Stimulated activated CD4-positive, alpha-beta T cell treated with anti-CD3 and anti-CD28 coated beads, Interleukin-4, amount 100 ng/mL, for 48 hours (primary cell): ENCODE results near the gene HOXD10.

Experiments
- DNase-seq, 2 donors: peaks; one replicate each; pipeline ENCODE4 v3.0.0-alpha.2; 2020; ENCODE audit warnings: low read depth in 2 of 2

HOXD10 gene

DNA sequence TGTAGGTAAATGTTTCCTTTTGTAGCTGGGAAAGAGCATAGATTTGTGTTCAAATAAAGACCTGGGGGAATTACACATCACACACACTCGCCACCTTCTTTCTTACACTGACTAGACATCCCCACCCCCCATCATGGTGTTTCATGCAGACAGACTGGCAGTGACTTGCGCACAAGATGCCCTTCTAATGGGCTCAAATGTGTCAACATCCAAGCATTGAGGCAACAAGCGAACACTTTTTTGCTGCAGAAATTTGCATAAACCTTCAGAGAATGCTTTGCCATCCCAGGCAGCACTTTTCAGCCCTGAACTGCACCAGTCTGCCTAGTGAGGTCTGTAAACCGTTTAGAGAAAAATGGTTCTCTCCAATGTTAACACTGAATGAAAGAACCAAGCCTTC is 17.5 kb downstream of the HOXD10 start:
- DNase-seq = no peak

DNA sequence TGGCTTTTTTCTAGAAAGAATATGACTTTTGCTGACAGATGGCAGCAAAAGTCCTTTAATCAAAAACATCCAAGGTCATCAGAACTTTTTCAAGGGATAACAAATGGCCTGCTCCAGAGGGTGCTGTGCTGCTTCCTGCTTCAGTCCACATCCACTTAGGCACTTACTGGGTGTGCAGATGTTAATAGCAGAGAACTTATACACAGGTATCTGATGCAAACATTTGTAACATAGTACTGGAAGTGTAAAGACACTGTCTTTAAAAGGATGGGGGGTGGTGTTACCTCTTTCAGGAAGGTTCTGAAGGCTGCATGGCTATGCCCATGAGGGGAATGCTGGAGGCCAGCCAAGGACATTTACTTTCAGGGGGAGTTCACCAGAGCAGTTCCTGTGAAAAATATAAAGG is 18.5 kb downstream of the HOXD10 start:
- DNase-seq = no peak

DNA sequence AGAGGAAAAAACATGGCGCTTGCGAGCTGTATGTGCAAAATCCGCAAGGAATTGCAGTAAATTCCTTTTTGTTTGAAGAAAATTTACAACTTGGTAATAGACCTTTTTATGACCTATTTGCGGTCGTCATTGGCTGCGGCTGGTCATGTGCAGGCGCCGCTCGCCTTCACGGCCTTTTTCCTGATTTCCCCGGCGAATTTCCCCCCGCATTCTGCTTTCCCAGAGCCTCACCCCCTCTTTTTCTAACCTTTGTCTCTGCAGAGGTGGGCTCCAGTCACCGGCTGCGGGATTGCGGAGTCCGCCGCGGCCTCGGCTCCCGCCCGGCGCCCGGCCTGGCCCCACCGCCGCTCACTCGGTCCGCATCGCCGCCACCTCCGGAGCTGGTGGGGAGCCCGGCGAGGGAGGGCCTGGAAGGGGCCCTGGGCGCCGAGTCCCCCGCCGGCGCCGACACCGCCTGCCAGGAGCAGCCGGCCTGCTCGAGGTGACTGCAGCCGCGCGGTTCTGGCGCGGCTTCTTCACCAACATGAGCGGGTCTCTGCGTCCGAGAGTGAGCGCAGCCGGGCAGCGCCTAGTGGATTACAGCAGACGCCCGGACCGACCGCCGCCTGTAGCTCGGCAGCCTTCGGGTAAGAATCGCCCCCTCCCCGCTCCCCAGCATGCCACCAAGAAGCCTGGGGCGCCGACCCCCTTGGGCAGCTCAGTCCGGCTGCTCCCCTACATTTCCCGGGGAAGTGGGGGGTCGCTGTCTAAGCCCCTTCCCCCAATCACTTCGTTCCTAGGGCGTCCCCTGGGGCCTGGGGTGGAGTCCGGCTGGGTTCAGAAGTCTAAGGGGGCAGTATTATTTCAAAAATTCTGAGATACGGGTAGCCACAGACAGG is 20.0 kb downstream of the HOXD10 start:
- no peak for DNase-seq

- DNase-seq = no peak
These were observed 20.6 kb downstream of the HOXD10 start for GRCh38 chr2:176137252-176137580.

DNA sequence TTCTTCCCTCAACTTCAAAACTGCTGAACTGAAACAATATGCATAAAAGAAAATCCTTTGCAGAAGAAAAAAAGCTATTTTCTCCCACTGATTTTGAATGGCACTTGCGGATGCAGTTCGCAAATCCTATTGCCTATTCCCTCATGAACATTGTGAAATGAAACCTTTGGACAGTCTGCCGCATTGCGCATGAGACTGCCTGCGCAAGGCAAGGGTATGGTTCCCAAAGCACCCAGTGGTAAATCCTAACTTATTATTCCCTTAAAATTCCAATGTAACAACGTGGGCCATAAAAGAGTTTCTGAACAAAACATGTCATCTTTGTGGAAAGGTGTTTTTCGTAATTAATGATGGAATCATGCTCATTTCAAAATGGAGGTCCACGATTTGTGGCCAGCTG is 21.3 kb downstream of the HOXD10 start:
- no peak for DNase-seq

GRCh38 chr2:176138526-176138922 is 21.9 kb downstream of the HOXD10 start:
- no peak for DNase-seq

DNA sequence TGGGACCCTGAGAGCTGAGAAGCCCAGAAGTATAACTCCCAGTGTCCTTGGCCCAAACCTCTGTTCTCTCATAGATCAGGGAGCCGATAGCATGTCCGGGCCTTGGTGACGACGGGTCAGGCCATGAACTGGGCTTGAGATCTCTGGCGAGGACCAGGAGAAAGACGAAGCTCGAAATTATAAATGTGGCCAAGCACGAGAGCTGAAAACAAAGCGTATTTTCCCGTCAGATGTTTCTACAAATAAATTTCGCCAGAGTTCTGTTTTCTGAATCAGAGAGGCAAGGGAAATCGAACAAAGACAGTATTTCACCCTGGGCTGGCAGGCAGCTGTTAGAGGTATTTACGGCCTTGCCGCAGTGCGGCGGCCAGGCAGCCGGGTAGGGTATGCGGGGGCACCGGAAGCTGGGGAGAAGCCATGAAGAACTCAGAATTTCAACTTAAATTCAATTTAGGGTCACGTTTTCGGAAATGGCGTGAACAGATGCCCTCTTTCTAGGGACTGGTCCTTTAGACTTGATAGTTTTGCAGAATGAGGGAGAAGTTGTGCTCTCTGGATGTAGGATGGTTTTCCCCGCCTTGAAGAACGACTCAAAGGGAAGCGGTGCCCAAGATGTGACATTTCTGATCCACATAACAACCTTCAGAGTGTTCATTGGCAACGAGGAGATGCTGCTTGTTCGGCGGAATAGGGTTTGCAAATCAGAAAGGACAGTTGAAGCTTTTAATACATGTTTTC is 22.5 kb downstream of the HOXD10 start:
- no peak for DNase-seq

DNA sequence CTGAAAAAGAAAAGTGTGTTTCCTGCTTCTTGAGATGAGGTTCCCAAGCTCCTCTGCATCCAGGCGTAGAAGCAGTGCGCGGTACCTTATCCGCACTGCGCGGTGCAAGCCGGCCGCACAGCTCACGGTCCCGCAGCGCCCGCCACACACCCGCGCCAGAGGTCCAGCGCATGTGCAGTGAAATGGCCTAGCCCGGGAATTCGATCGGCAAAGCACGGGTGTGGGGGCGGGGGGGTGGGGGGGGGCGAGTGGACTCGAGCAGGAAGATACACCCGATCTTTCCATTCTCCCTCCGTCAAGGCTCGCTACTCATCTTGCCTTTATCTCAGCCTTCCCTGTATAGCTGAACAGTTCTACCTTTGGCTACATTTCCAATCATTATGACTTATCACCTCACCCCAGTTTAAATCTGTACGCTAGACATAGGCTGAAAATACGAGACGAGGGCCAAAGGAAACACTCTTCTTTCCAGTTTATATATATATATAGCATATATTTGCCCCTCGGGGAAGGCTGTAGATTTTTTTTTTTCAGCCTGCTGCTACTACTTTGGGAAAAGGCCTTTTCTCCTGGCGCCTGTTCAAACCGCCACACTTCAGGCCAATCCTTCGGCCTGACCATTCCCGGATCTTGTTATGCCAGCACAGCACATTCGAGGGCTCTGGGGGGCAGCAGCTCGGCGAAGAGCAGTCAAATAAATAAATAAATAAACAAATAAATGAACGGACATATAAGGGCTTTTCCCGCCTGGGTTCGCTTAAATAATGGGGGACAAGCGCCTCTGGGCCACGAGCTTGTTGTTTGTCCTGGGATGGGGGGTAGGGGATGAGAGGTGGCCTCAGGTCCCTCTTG is 23.3 kb downstream of the HOXD10 start:
- no peak for DNase-seq

DNA sequence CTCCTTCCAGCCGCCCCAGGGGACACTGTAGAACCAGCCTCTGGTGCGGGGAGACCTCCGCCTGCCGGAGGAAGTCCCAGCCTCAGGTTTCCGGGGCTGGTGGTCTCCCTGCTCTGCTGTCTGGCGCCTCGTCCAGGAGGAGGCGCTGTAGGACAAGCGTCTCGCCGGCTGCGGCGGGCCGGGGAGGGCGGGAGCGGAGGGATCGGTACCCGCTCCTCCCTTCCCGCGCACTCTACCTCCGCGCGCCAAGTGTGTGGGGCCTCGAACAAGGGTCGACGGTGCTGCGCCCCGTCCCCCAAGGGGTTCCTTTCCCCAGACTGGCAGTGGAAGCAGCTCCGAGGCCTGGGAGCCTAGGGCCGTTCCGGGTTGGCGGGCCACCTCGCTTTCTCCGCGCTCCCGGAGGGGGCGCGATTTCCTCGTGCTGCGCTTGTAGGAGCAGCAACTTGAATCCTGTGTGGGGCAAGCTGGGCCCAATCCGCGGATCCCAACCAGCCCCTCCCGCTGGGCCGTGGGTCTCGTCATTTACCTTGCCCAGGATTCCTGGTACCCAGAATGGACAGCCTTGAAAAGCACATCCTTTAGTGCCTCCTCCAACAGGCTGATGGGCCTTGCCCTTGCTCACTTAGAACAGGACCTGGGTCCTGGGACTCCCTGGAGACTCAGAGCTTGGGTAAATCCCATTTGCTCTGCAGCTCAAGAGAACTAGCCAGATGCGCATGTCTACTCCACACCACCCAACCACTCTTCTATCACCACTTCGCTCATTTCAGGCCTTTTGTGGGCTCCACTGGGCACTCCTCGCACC is 24.1 kb downstream of the HOXD10 start:
- DNase-seq = peak; percentile 52 to 66

- no peak for DNase-seq
These were observed 25.7 kb downstream of the HOXD10 start for GRCh38 chr2:176142281-176142680.

GRCh38 chr2:176145085-176145969 is 28.7 kb downstream of the HOXD10 start:
- DNase-seq = no peak

DNA sequence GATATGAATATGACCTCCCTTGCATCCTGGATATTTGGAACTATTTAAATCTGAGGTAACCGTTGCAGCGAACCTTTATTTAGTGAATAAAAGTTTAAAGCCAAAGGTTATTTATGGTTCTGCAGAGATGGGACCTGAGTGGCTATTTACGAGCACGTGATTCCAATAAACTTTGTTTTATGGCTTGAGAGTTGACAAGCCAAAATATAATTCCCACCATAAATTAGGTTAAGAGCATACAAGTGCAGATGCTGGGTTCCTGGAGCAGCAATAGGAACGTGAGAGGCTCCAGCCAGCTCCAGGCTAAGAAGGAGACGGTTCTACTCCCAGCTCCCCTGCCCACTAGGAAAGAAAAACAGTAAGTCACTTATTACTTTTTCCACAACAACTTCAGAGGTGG is 29.5 kb downstream of the HOXD10 start:
- DNase-seq = no peak

DNA sequence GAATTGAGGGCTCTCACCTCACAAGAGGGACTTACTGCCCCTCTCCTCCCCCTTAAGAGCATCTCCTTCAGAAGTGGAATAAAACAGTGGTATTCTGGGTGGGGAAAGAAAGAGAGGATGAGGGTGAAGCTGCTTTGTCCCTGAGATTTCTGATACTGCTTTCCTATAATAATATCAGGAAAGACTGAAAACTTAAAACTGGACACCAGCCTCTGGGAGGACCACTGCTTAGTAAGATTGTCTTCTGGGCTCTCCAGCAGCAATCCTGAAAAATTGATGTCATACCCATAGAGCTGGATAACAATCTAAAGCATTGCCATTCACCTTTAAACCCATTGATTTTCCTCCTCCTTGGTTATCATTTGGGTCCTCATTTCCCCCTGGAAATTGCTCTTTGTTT is 30.1 kb downstream of the HOXD10 start:
- DNase-seq = no peak

DNA sequence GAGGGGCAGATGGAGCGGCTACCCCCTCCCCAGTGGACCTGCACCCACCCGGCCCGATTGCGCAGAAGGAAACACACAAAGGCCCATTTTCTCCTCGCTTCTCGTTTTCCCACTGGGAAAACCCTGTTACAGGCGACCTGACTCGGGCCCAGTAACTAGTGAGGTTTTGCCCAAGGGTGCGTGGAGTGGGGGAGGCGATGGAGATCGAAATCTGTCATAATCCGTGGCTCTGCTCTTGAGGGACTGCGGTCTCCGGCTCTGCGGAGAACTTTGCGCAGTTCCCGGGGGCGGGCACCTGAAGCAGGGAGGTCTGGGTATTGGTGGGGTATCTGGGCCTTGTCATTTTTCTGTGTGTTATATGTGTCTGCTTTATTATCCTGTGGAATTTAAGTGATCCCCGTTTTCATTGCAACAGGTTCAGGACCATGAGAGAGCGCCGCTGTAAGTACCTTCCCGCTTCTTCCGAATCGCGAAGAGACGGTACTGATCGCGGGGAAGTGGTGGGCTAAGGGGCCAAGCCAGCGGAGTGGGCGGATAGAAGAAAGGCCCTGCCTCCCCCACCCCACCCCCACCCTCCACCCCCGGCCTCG is 30.7 kb downstream of the HOXD10 start:
- DNase-seq = no peak

- DNase-seq = no peak
These were observed 31.4 kb downstream of the HOXD10 start for GRCh38 chr2:176147800-176148496.

DNA sequence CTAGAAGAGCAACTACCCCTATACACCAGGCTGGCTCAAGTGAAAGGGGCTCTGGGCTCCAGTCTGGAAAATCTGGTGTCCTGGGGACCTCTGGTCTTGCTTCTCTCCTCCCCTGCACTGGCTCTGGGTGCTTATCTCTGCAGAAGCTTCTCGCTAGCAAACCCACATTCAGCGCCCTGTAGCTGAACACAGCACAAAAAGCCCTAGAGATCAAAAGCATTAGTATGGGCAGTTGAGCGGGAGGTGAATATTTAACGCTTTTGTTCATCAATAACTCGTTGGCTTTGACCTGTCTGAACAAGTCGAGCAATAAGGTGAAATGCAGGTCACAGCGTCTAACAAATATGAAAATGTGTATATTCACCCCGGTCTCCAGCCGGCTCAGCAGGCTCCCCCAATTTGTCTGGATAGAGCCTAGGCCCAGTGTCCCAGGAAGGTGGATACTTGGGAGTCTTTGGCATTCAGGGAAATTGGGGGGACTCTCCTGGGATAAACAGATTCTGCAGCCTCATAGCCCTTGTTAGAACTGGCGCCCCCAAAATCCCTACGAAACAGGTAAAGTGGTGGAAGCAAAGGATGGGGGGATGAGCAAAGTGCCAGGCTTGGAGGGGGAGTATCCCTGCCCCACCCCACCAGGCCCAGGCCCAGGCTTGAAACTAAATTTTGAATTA is 32.3 kb downstream of the HOXD10 start:
- no peak for DNase-seq

GRCh38 chr2:176149481-176149938 is 32.9 kb downstream of the HOXD10 start:
- no peak for DNase-seq

GRCh38 chr2:176149939-176150583 is 33.5 kb downstream of the HOXD10 start:
- no peak for DNase-seq
